Panc1 (cell line): ENCODE data around the gene TMEM138. TPM values are rescaled to one million over a fixed set of nuclear protein-coding genes. Genes with fewer than 3 reads are reported as not detected.

Experiments used
- ATAC-seq: fragments of 200-7000 bp; cut with Tn5 transposase; 2 replicates; pipeline ENCODE4 v1.9.1; 2020; ENCODE audit warnings: mild to moderate bottlenecking, moderate library complexity
- BruUV-seq: library from RNA; stranded (reverse); fragments of 400-500 nt; replicated peaks from 2 replicates; lab custom pipeline; 2021; lab: Mats Ljungman, UMichigan
- CTCF ChIA-PET: fragments of 300-600 bp; sonication (Branson Sonifier 250); formaldehyde crosslinking; loops from one replicate; lab custom pipeline; 2022; ENCODE audit warnings: antibody characterized with exemption; lab: Charles Lee
- POLR2A ChIA-PET: fragments of 300-600 bp; sonication (Branson Sonifier 250); formaldehyde crosslinking; loops from one replicate; lab custom pipeline; 2022; ENCODE audit warnings: antibody characterized with exemption; lab: Charles Lee
- DNase-seq: peaks from one replicate; pipeline ENCODE4 v3.0.0-alpha.2; 2010; ENCODE audit warnings: low read depth, low spot score
- H3K27ac ChIP-seq: 2 replicates; pipeline ENCODE4 v1.5.1; 2011; ENCODE audit warnings: mild to moderate bottlenecking, low read length, inconsistent platforms
- H3K27me3 ChIP-seq: fragments of 200-500 bp; sonication (Bioruptor generic); 2 replicates; pipeline ENCODE4 v1.6.0; 2014; ENCODE audit warnings: low read length, inconsistent platforms; ENCODE audit not compliant: control insufficient read depth, insufficient read depth
- H3K36me3 ChIP-seq: fragments of 200-500 bp; sonication (Bioruptor generic); 2 replicates; pipeline ENCODE4 v1.5.1; 2014; ENCODE audit warnings: inconsistent platforms, mild to moderate bottlenecking, low read length, moderate library complexity; ENCODE audit not compliant: control insufficient read depth, insufficient read depth
- H3K4me1 ChIP-seq: 2 replicates; pipeline ENCODE4 v1.5.1; 2011; ENCODE audit warnings: inconsistent platforms, mild to moderate bottlenecking, low read length, moderate library complexity; ENCODE audit not compliant: control insufficient read depth, insufficient read depth
- H3K4me3 ChIP-seq, 2 experiments: 2 replicates each; pipeline ENCODE4 v1.5.1; 2011 to 2012; ENCODE audit warnings: low read depth in 2 of 2, low read length in 2 of 2, mild to moderate bottlenecking in 2 of 2, inconsistent platforms in 1 of 2, moderate library complexity in 1 of 2
- H3K9me3 ChIP-seq: fragments of 200-500 bp; sonication (Bioruptor generic); 2 replicates; pipeline ENCODE4 v1.5.1; 2014; ENCODE audit warnings: low read depth, mild to moderate bottlenecking, inconsistent platforms, low read length, moderate library complexity; ENCODE audit not compliant: control insufficient read depth, insufficient read depth
- CTCF ChIP-seq: fragments of 450-650 bp; IDR thresholded peaks from 2 replicates; pipeline ENCODE4 v1.5.1; 2017; ENCODE audit warnings: mild to moderate bottlenecking
- POLR2AphosphoS5 ChIP-seq: IDR thresholded peaks from 2 replicates; pipeline ENCODE4 v1.6.1; 2012; ENCODE audit warnings: mild to moderate bottlenecking, low read depth, low read length, moderate library complexity
- REST ChIP-seq, 2 experiments: IDR thresholded peaks; 2 replicates each; pipeline ENCODE4 v1.6.1; 2011 to 2012; ENCODE audit warnings: low read depth in 2 of 2, control low read depth in 1 of 2, low read length in 1 of 2, mild to moderate bottlenecking in 1 of 2, moderate library complexity in 1 of 2; ENCODE audit not compliant: insufficient read depth in 1 of 2
- SIN3A ChIP-seq: IDR thresholded peaks from 2 replicates; pipeline ENCODE4 v1.6.1; 2012; ENCODE audit warnings: low read depth, mild to moderate bottlenecking, low read length, moderate library complexity, borderline replicate concordance; ENCODE audit not compliant: insufficient read depth
- TCF7L2 ChIP-seq: IDR thresholded peaks from 2 replicates; pipeline ENCODE4 v1.6.1; 2011; ENCODE audit warnings: mild to moderate bottlenecking, low read depth, low read length, inconsistent platforms
- in situ Hi-C: cut with HindIII; loops from 2 replicates; pipeline ENCODE4 v1.10.0; 2016; ENCODE audit warnings: low sequenced_read_pairs, low pct_unique_long_range_greater_than_20kb
- intact Hi-C: fragments of 100-400 bp; cut with micrococcal nuclease; formaldehyde crosslinking; loops from one replicate; pipeline ENCODE4 v1.10.0; 2022; ENCODE audit not compliant: unreplicated experiment
- total RNA-seq: library from RNA; stranded (reverse); gene quantifications from one replicate; pipeline ENCODE4 v1.2.1, GENCODE V29; 2021; ENCODE audit not compliant: unreplicated experiment

TMEM138 gene
- total RNA-seq, 1 experiment from 2014 or later: 86.6 TPM

- peaks cover 15% of the 10 kb centered on the region for H3K36me3 ChIP-seq
- CTCF ChIA-PET: interaction anchor here (0.8 to 2.2 kb wide), 2 partner anchors 25 to 446 kb away, joined by 3 to 13 read pairs; no protein-coding TSS in a partner anchor
- POLR2A ChIA-PET: interaction anchor here (0.5 to 2.5 kb wide), 4 partner anchors 10 to 1695 kb away, joined by 3 to 9 read pairs (median 6); no protein-coding TSS in a partner anchor
- TF ChIP-seq REST (IDR thresholded peaks at IDR 0.05; ENCODE audit: insufficient read depth in 1 of 2, low read depth in 2 of 2, low read length in 1 of 2): no peak
- no peak for TF ChIP-seq POLR2AphosphoS5
- no peak for TF ChIP-seq CTCF
- TF ChIP-seq SIN3A: no peak
- no peak for TF ChIP-seq TCF7L2
- intact Hi-C loops (no loop called here), in situ Hi-C loops (no loop called here)
- peak overlapping the region; percentile 99 for H3K27ac ChIP-seq
- H3K27me3 ChIP-seq: no peaks in the 10 kb centered on the region
- peak overlapping the region; percentile 94 to 95 for H3K4me3 ChIP-seq
- peaks cover 12% of the 10 kb centered on the region for H3K4me1 ChIP-seq
- ATAC-seq (no peak; the same call in 1 of the 2 replicates), DNase-seq (no peak)
- TSS peak; percentile 77 for BruUV-seq
- H3K9me3 ChIP-seq: no peaks in the 10 kb centered on the region
Measured at GRCh38 chr11:61361237-61361740, 885 bp upstream of the TMEM138 start.

- BruUV-seq: TSS peak; percentile 94
- DNase-seq (no peak), ATAC-seq (peak; percentile 24)
- in situ Hi-C loops (no loop called here), intact Hi-C loops (no loop called here)
- no peak for TF ChIP-seq CTCF
- TF ChIP-seq REST (IDR thresholded peaks at IDR 0.05; ENCODE audit: insufficient read depth in 1 of 2, low read depth in 2 of 2, low read length in 1 of 2): no peak
- no peak for TF ChIP-seq POLR2AphosphoS5
- TF ChIP-seq SIN3A: no peak
- no peak for TF ChIP-seq TCF7L2
- Histone ChIP-seq H3K4me3 (peak overlapping the region; percentile 94 to 95), H3K27ac (peak overlapping the region; percentile 99), H3K36me3 (peaks cover 25% of the 10 kb centered on the region), H3K4me1 (peaks cover 12% of the 10 kb centered on the region), H3K9me3 (no peaks in the 10 kb centered on the region), H3K27me3 (no peaks in the 10 kb centered on the region)
- ChIA-PET POLR2A (interaction anchor here (0.5 to 2.5 kb wide), 5 partner anchors 8 to 69 kb away, joined by 3 to 11 read pairs (median 9); partner anchors contain the start of genes CPSF7 and SDHAF2), CTCF (interaction anchor here (0.6 to 2.2 kb wide), 3 partner anchors 23 to 48 kb away, joined by 5 to 13 read pairs (median 13); no protein-coding TSS in a partner anchor)
Measured at GRCh38 chr11:61362542-61362875, 335 bp downstream of the TMEM138 start.
